ES-I3 (cell line): ENCODE results near the gene OR6Y1.

Source experiments
- H3K36me3 ChIP-seq: 2 replicates; pipeline ENCODE4 v1.6.1; 2013; ENCODE audit warnings: mild to moderate bottlenecking, low read length, control low read depth, moderate library complexity; ENCODE audit not compliant: insufficient read depth
- H3K4me1 ChIP-seq: 2 replicates; pipeline ENCODE4 v1.6.1; 2013; ENCODE audit warnings: mild to moderate bottlenecking, control low read depth, low read length; ENCODE audit not compliant: insufficient read depth
- H3K9ac ChIP-seq: 2 replicates; pipeline ENCODE4 v1.6.1; 2013; ENCODE audit warnings: low read depth, mild to moderate bottlenecking, low read length, moderate library complexity
- H3K9me3 ChIP-seq: 2 replicates; pipeline ENCODE4 v1.6.1; 2013; ENCODE audit warnings: mild to moderate bottlenecking, low read length, moderate library complexity; ENCODE audit not compliant: control insufficient read depth, insufficient read depth

OR6Y1 gene

GRCh38 chr1:158554352-158554751 is at the start of gene OR6Y1:
Gene OR6Y1 (minus strand): TSS chr1:158554405. CDS start chr1:158548105, 6,300 bp downstream.
- H3K36me3 ChIP-seq, result no peaks in the 10 kb centered on the region
- no peak within 1 kb of the TSS for H3K9ac ChIP-seq
- no peaks in the 10 kb centered on the region for H3K4me1 ChIP-seq
- H3K9me3 ChIP-seq, result no peaks in the 10 kb centered on the region

GRCh38 chr1:158600735-158601134 is 46.5 kb upstream of the OR6Y1 start:
- Histone ChIP-seq H3K4me1 (no peaks in the 10 kb centered on the region), H3K36me3 (no peaks in the 10 kb centered on the region; the same call in 1 of the 2 replicates), H3K9me3 (no peaks in the 10 kb centered on the region), H3K9ac (no peak overlapping the region)

- H3K36me3 ChIP-seq, result no peaks in the 10 kb centered on the region
- peaks cover 3% of the 10 kb centered on the region; the same call in 1 of the 2 replicates for H3K9me3 ChIP-seq
- no peak overlapping the region for H3K9ac ChIP-seq
- H3K4me1 ChIP-seq, result no peaks in the 10 kb centered on the region
Measured at GRCh38 chr1:158586942-158587341, 32.7 kb upstream of the OR6Y1 start.

- Histone ChIP-seq H3K4me1 (no peaks in the 10 kb centered on the region), H3K9me3 (peaks cover 3% of the 10 kb centered on the region; the same call in 1 of the 2 replicates)
Measured at GRCh38 chr1:158583962-158584361, 29.8 kb upstream of the OR6Y1 start.

GRCh38 chr1:158579733-158580132 is 25.5 kb upstream of the OR6Y1 start, which contains the start of gene OR10X1:
Gene OR10X1 (minus strand): TSS chr1:158579899. CDS start chr1:158579899, 0 bp downstream.
- Histone ChIP-seq H3K4me1 (no peaks in the 10 kb centered on the region), H3K36me3 (no peaks in the 10 kb centered on the region), H3K9me3 (no peaks in the 10 kb centered on the region), H3K9ac (no peak within 1 kb of the TSS)

More at GRCh38 chr1:158583962-158584361, 29.8 kb upstream of the OR6Y1 start:
- Histone ChIP-seq H3K9ac (no peak overlapping the region), H3K36me3 (no peaks in the 10 kb centered on the region)

- Histone ChIP-seq H3K9ac (no peak overlapping the region), H3K36me3 (no peaks in the 10 kb centered on the region), H3K9me3 (no peaks in the 10 kb centered on the region), H3K4me1 (no peaks in the 10 kb centered on the region)
Measured at GRCh38 chr1:158577561-158577960, 23.4 kb upstream of the OR6Y1 start.

GRCh38 chr1:158572226-158572625 is 18.0 kb upstream of the OR6Y1 start:
- H3K9ac ChIP-seq, result no peak overlapping the region
- H3K9me3 ChIP-seq, result no peaks in the 10 kb centered on the region
- H3K4me1 ChIP-seq, result no peaks in the 10 kb centered on the region
- H3K36me3 ChIP-seq, result no peaks in the 10 kb centered on the region

GRCh38 chr1:158570480-158570879 is 16.3 kb upstream of the OR6Y1 start, which contains the start of gene OR6P1:
Gene OR6P1 (minus strand): TSS chr1:158570580. CDS start chr1:158563604, 6,976 bp downstream.
- Histone ChIP-seq H3K9ac (no peak within 1 kb of the TSS), H3K4me1 (no peaks in the 10 kb centered on the region), H3K9me3 (no peaks in the 10 kb centered on the region), H3K36me3 (no peaks in the 10 kb centered on the region)

GRCh38 chr1:158564608-158565007 is 10.4 kb upstream of the OR6Y1 start:
- Histone ChIP-seq H3K9ac (no peak overlapping the region), H3K36me3 (no peaks in the 10 kb centered on the region), H3K9me3 (no peaks in the 10 kb centered on the region; the same call in 1 of the 2 replicates), H3K4me1 (no peaks in the 10 kb centered on the region)

- Histone ChIP-seq H3K4me1 (no peaks in the 10 kb centered on the region), H3K9me3 (no peaks in the 10 kb centered on the region; the same call in 1 of the 2 replicates), H3K36me3 (no peaks in the 10 kb centered on the region), H3K9ac (no peak overlapping the region)
Measured at GRCh38 chr1:158563853-158564252, 9.6 kb upstream of the OR6Y1 start.

- H3K4me1 ChIP-seq, result no peaks in the 10 kb centered on the region
- no peaks in the 10 kb centered on the region; the same call in 1 of the 2 replicates for H3K9me3 ChIP-seq
- H3K36me3 ChIP-seq, result no peaks in the 10 kb centered on the region
- H3K9ac ChIP-seq, result no peak overlapping the region
Measured at GRCh38 chr1:158559696-158560095, 5.5 kb upstream of the OR6Y1 start.

GRCh38 chr1:158552296-158552695 is 1.9 kb downstream of the OR6Y1 start:
- Histone ChIP-seq H3K9me3 (no peaks in the 10 kb centered on the region), H3K36me3 (no peaks in the 10 kb centered on the region), H3K4me1 (no peaks in the 10 kb centered on the region), H3K9ac (no peak overlapping the region)

GRCh38 chr1:158547533-158547932 is 6.7 kb downstream of the OR6Y1 start:
- H3K9me3 ChIP-seq, result no peaks in the 10 kb centered on the region
- H3K4me1 ChIP-seq, result no peaks in the 10 kb centered on the region
- H3K36me3 ChIP-seq, result no peaks in the 10 kb centered on the region
- H3K9ac ChIP-seq, result no peak overlapping the region

GRCh38 chr1:158537609-158538008 is 16.6 kb downstream of the OR6Y1 start:
- Histone ChIP-seq H3K9ac (no peak overlapping the region), H3K9me3 (no peaks in the 10 kb centered on the region; the same call in 1 of the 2 replicates), H3K36me3 (no peaks in the 10 kb centered on the region), H3K4me1 (no peaks in the 10 kb centered on the region)

GRCh38 chr1:158534496-158534895 is 19.7 kb downstream of the OR6Y1 start:
- no peaks in the 10 kb centered on the region for H3K36me3 ChIP-seq
- no peaks in the 10 kb centered on the region for H3K4me1 ChIP-seq
- no peak overlapping the region for H3K9ac ChIP-seq
- H3K9me3 ChIP-seq, result no peaks in the 10 kb centered on the region; the same call in 1 of the 2 replicates
